Natural killer cell (primary cell): ENCODE measurements around the gene CACNA2D3. TPM values are rescaled to one million over a fixed set of nuclear protein-coding genes. Genes with fewer than 3 reads are reported as not detected.

Experiments
- ATAC-seq, 3 donors: fragments of 150-1000 bp in 2 of 3; fragments of 200-7000 bp in 1 of 3; cut with Tn5 transposase; 1 replicate in 1 of 3; 2 replicates in 2 of 3; pipeline ENCODE4 v1.10.0; 2021; ENCODE audit warnings: mild to moderate bottlenecking in 2 of 3, moderate library complexity in 2 of 3
- DNase-seq, 2 donors: peaks; one replicate each; pipeline versions ENCODE4 v3.0.0 to v3.0.0-alpha.2; 2013 to 2021; ENCODE audit warnings: mixed read lengths in 1 of 2
- H3K27ac ChIP-seq: one replicate; pipeline ENCODE4 v1.5.1; 2013; ENCODE audit warnings: mild to moderate bottlenecking, low read length
- H3K27me3 ChIP-seq: one replicate; pipeline ENCODE4 v1.6.1; 2013; ENCODE audit warnings: low read length; ENCODE audit not compliant: control insufficient read depth, insufficient read depth
- H3K36me3 ChIP-seq: one replicate; pipeline ENCODE4 v1.6.1; 2013; ENCODE audit warnings: low read length; ENCODE audit not compliant: control insufficient read depth, insufficient read depth
- H3K4me1 ChIP-seq: one replicate; pipeline ENCODE4 v1.6.1; 2013; ENCODE audit warnings: low read length; ENCODE audit not compliant: control insufficient read depth, insufficient read depth
- H3K4me3 ChIP-seq: one replicate; pipeline ENCODE4 v1.5.1; 2013; ENCODE audit warnings: low read length
- H3K9me3 ChIP-seq: one replicate; pipeline ENCODE4 v1.6.1; 2013; ENCODE audit warnings: low read length; ENCODE audit not compliant: control insufficient read depth, insufficient read depth
- H3K27ac Mint-ChIP-seq, 2 donors: one replicate each; pipeline ENCODE4 v1.8.0; 2022; ENCODE audit warnings: mild to moderate bottlenecking in 2 of 2, mixed read lengths in 2 of 2, moderate library complexity in 1 of 2
- H3K27me3 Mint-ChIP-seq, 2 donors: one replicate each; pipeline ENCODE4 v1.8.0; 2022; ENCODE audit warnings: low read depth in 2 of 2, mixed read lengths in 2 of 2
- H3K36me3 Mint-ChIP-seq: one replicate; pipeline ENCODE4 v1.8.0; 2022; ENCODE audit warnings: mixed read lengths
- H3K4me1 Mint-ChIP-seq, 2 donors: one replicate each; pipeline ENCODE4 v1.8.0; 2022; ENCODE audit warnings: mixed read lengths in 2 of 2
- H3K4me3 Mint-ChIP-seq: one replicate; pipeline ENCODE4 v1.8.0; 2022; ENCODE audit warnings: mild to moderate bottlenecking, moderate library complexity, mixed read lengths
- H3K9me3 Mint-ChIP-seq, 2 donors: one replicate each; pipeline ENCODE4 v1.8.0; 2022; ENCODE audit warnings: mixed read lengths in 2 of 2
- WGBS: methylation state at CpG from one replicate; pipeline ENCODE4 v1.1.7; 2013; ENCODE audit warnings: missing lambda C conversion rate; ENCODE audit not compliant: insufficient coverage; 5-methylcytosine and 5-hydroxymethylcytosine counted together
- intact Hi-C: fragments of 100-400 bp; cut with micrococcal nuclease; formaldehyde crosslinking; loops from one replicate; pipeline ENCODE4 v1.14.2; 2022
- total RNA-seq, 4 donors: library from RNA; stranded (reverse); fragments of 120-200 nt in 1 of 4; gene quantifications; one replicate each; pipeline versions ENCODE4 v1.2.3 to v1.2.4, GENCODE V29; 2013 to 2022
- TF ChIP-seq, protein P1 (sequence below): fragments of 200-600 bp; IDR thresholded peaks from one replicate; pipeline ENCODE4 v1.8.0; 2022; ENCODE audit warnings: antibody characterized with exemption

Gene CACNA2D3
- total RNA-seq, 3 donors from 2014 or later (not counting 1 experiment from before 2014, with no cell fraction given) = 0.49 TPM; not detected in 2

DNA sequence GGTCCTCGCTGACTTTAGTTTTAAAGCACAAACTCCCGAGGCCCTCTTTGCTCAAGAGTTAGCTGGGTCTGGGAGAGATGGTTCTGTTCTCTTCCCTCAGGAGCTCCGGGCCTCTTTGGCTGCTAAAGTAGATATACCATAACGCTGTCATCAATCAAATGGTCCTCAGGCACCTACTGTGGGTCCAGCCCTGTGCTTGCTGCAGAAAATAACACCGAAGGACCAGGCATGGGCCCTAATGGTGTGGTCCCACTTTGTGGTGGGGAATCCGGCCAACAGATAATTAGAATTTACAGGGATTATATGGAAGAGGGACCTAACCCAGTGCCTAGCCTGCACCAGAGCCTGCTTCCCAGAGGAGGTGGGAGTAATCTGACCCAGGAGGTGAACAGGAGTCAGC lies 458.1 kb downstream of the CACNA2D3 start:
- Mint-ChIP-seq H3K9me3 (peaks cover 4 to 8% of the 10 kb centered on the region in 2 donors), H3K36me3 (no peaks in the 10 kb centered on the region), H3K4me1 (no peaks in the 10 kb centered on the region), H3K27me3 (peaks cover 0 to 2% of the 10 kb centered on the region in 2 donors), H3K4me3 (no peak overlapping the region), H3K27ac (no peak overlapping the region)
- TF ChIP-seq, protein P1, sequence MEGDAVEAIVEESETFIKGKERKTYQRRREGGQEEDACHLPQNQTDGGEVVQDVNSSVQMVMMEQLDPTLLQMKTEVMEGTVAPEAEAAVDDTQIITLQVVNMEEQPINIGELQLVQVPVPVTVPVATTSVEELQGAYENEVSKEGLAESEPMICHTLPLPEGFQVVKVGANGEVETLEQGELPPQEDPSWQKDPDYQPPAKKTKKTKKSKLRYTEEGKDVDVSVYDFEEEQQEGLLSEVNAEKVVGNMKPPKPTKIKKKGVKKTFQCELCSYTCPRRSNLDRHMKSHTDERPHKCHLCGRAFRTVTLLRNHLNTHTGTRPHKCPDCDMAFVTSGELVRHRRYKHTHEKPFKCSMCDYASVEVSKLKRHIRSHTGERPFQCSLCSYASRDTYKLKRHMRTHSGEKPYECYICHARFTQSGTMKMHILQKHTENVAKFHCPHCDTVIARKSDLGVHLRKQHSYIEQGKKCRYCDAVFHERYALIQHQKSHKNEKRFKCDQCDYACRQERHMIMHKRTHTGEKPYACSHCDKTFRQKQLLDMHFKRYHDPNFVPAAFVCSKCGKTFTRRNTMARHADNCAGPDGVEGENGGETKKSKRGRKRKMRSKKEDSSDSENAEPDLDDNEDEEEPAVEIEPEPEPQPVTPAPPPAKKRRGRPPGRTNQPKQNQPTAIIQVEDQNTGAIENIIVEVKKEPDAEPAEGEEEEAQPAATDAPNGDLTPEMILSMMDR = no peak
- Histone ChIP-seq H3K27me3 (no peaks in the 10 kb centered on the region), H3K36me3 (no peaks in the 10 kb centered on the region), H3K9me3 (peaks cover 4% of the 10 kb centered on the region), H3K4me3 (no peak overlapping the region), H3K27ac (no peak overlapping the region), H3K4me1 (no peaks in the 10 kb centered on the region)
- 88% methylated on average over 6 of the region's 6 CpGs for WGBS
- DNase-seq (no peak), ATAC-seq (no peak)
- intact Hi-C loops = no loop called here

DNA sequence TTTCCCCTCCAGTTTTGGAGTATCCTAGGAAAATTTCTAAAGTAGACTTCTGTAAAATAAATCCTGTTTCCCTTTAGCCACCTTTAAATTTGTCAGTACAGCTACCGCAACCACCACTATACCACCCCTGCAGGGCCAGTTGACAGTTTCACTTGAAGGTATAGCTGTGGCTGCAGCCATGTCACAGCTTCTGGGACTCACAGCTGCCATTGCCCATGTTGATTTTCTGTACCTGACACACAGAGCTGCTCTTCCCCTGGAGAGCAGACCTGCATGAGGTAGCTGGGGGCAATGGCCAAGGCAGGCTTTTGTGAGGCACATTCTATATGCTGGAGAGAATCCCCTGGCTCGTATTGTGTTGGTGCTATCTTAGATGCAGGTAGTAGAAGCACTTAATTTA lies 460.1 kb downstream of the CACNA2D3 start:
- Mint-ChIP-seq H3K36me3 (no peaks in the 10 kb centered on the region), H3K9me3 (peaks cover 0 to 8% of the 10 kb centered on the region in 2 donors), H3K27ac (no peak overlapping the region), H3K4me1 (no peaks in the 10 kb centered on the region), H3K27me3 (no peaks in the 10 kb centered on the region), H3K4me3 (no peak overlapping the region)
- WGBS = 73% methylated on average over 2 of the region's 2 CpGs
- no peak overlapping the region for H3K4me3 ChIP-seq
- DNase-seq (no peak), ATAC-seq (no peak)
- no peaks in the 10 kb centered on the region for H3K4me1 ChIP-seq
- no peaks in the 10 kb centered on the region for H3K36me3 ChIP-seq
- H3K27ac ChIP-seq = no peak overlapping the region
- H3K27me3 ChIP-seq = no peaks in the 10 kb centered on the region
- H3K9me3 ChIP-seq = peaks cover 4% of the 10 kb centered on the region
- TF ChIP-seq, protein P1 = no peak
- intact Hi-C loops = no loop called here

DNA sequence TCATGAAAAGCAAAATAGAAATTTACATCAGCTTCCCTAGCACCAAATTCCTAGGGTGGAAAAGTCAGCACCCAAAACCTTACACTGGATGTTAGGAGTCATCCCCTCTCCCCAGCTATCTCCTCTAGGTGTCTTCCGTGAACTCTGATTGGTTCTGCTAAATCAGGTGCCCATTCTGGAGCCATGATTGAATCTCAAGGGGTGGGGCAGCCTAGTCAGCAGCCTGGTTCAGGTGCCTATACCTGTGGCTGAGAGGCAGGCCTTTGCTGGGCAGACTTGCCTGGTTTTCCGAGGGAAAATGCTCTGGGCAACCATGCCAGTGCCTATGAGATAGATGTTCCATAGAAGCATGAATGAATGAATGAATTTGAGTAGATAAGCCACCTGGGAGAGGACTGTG lies 468.8 kb downstream of the CACNA2D3 start:
- Mint-ChIP-seq H3K4me3 (no peak overlapping the region), H3K4me1 (no peaks in the 10 kb centered on the region), H3K9me3 (peaks cover 2 to 4% of the 10 kb centered on the region in 2 donors), H3K27ac (no peak overlapping the region), H3K27me3 (no peaks in the 10 kb centered on the region), H3K36me3 (no peaks in the 10 kb centered on the region)
- no peak overlapping the region for H3K4me3 ChIP-seq
- 84% methylated on average over 2 of the region's 2 CpGs for WGBS
- H3K27me3 ChIP-seq = no peaks in the 10 kb centered on the region
- intact Hi-C loops = no loop called here
- H3K27ac ChIP-seq = no peak overlapping the region
- DNase-seq (no peak), ATAC-seq (no peak)
- H3K36me3 ChIP-seq = no peaks in the 10 kb centered on the region
- TF ChIP-seq, protein P1 = no peak
- H3K9me3 ChIP-seq = no peaks in the 10 kb centered on the region
- H3K4me1 ChIP-seq = no peaks in the 10 kb centered on the region

DNA sequence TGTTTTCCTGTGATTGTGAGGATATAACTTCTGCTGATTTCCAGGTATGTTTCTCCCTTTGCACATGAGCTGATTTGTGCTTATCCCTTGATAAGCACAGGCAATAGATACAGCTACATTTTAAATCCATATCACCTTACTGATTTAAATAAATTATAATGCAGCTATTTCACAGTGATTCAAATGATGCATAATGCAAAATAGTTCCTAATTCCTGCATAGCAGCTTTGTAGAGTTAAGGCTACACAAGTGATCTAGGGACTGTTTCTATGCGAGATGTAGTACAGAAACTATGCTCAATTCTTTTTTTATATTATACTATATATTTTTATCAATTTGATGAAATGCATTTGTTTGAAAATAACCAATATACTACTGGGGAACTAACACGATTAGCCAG lies 471.3 kb downstream of the CACNA2D3 start:
- no peaks in the 10 kb centered on the region for H3K4me1 ChIP-seq
- no peaks in the 10 kb centered on the region for H3K27me3 Mint-ChIP-seq

More for the DNA sequence above, 471.3 kb downstream of the CACNA2D3 start:
- Mint-ChIP-seq H3K4me1 (no peaks in the 10 kb centered on the region), H3K9me3 (peaks cover 7 to 11% of the 10 kb centered on the region in 2 donors), H3K36me3 (no peaks in the 10 kb centered on the region), H3K27ac (no peak overlapping the region), H3K4me3 (no peak overlapping the region)
- no peaks in the 10 kb centered on the region for H3K36me3 ChIP-seq
- no peak for DNase-seq
- ATAC-seq = no peak
- WGBS = no CpG with 5 or more reads among the region's 2 CpGs
- no peaks in the 10 kb centered on the region for H3K27me3 ChIP-seq
- H3K9me3 ChIP-seq = no peaks in the 10 kb centered on the region
- TF ChIP-seq, protein P1 = no peak
- H3K4me3 ChIP-seq = no peak overlapping the region
- no peak overlapping the region for H3K27ac ChIP-seq
- intact Hi-C loops = no loop called here
